H1 (cell line): ENCODE results near the gene LAMP1. TPM values are rescaled to one million over a fixed set of nuclear protein-coding genes. Genes with fewer than 3 reads are reported as not detected.

Source experiments
- BACH1 ChIP-seq: IDR thresholded peaks from 2 replicates; pipeline ENCODE4 v1.6.1; 2012; ENCODE audit warnings: low read length, improper control_type of control experiment
- CHD7 ChIP-seq: fragments of 300-600 bp; sonication (generic); IDR thresholded peaks from 2 replicates; pipeline ENCODE4 v1.7.1; 2012; ENCODE audit warnings: low read length, moderate library complexity, mild to moderate bottlenecking, inconsistent platforms; ENCODE audit not compliant: insufficient replicate concordance
- POLR2A ChIP-seq, 2 experiments: IDR thresholded peaks; 1 replicate in 1 of 2; 2 replicates in 1 of 2; pipeline ENCODE4 v1.6.1; 2011; ENCODE audit warnings: low read depth in 2 of 2, low read length in 2 of 2, mild to moderate bottlenecking in 2 of 2; ENCODE audit errors: control extremely low read depth in 1 of 2
- SUZ12 ChIP-seq: fragments of 200-600 bp; sonication (generic); IDR thresholded peaks from 2 replicates; pipeline ENCODE4 v1.6.1; 2012; ENCODE audit warnings: mild to moderate bottlenecking, inconsistent platforms, low read length, moderate library complexity, mixed read lengths
- polyA plus RNA-seq, 7 experiments: library from polyadenylated mRNA; depleted of rRNA in 3 of 7; stranded (reverse) in 5 of 7; unstranded in 2 of 7; fragments of >200 nt in 5 of 7; fragments of 200-250 nt in 2 of 7; gene quantifications; 1 replicate in 5 of 7; 2 replicates in 1 of 7; 4 replicates in 1 of 7; pipeline versions ENCODE4 v1.2.1 to v1.2.3, GENCODE V29; 2011 to 2013; ENCODE audit warnings: missing spikeins in 2 of 7, mixed read lengths in 2 of 7
- total RNA-seq: library from RNA; stranded (reverse); fragmentation: NEBNext Ultra II Directional; extraction: Animal tissue kit (Norgen Biotek cat#: 25700); gene quantifications from 2 replicates; pipeline ENCODE4 v1.2.1, GENCODE V29; 2021

Gene LAMP1
- total and polyA plus RNA-seq, 2 of the 8 experiments (the other 6 are each of a cell fraction or from before 2014, with no cell fraction given), result 97.6 to 140 TPM

GRCh38 chr13:113327766-113328471, 30.9 kb downstream of the LAMP1 start (continued):
- TF ChIP-seq CHD7, result no peak
- TF ChIP-seq SUZ12, result no peak
- TF ChIP-seq BACH1, result no peak
- peak in 1 of 2 experiments; percentile 26; a peak in 1 of 3 replicates for TF ChIP-seq POLR2A (IDR thresholded peaks at IDR 0.05; ENCODE audit: control extremely low read depth in 1 of 2, low read depth in 2 of 2, low read length in 2 of 2)
